Keratinocyte (primary cell): Measurements from ENCODE around the gene SLIRP.

Source experiments
- CTCF ChIP-seq, 3 experiments: IDR thresholded peaks in 1 of 3; conservative IDR thresholded peaks in 1 of 3; optimal IDR thresholded peaks in 1 of 3; 2 replicates in 2 of 3; 3 replicates in 1 of 3; pipeline versions ENCODE3 to v1.5.1; 2011; ENCODE audit warnings: low read length in 3 of 3, mild to moderate bottlenecking in 3 of 3, moderate library complexity in 2 of 3, control low read depth in 1 of 3, inconsistent platforms in 1 of 3; ENCODE audit not compliant: insufficient read depth in 2 of 3; ENCODE audit errors: extremely low read depth in 1 of 3
- EZH2 ChIP-seq: IDR thresholded peaks from one replicate; pipeline ENCODE4 v1.6.1; 2012; ENCODE audit warnings: inconsistent platforms, mild to moderate bottlenecking, low read length, moderate library complexity

- TF ChIP-seq CTCF (optimal IDR thresholded peaks at IDR 0.05 in 1 of 3, IDR thresholded peaks at IDR 0.05 in 1 of 3, conservative IDR thresholded peaks at IDR 0.05 in 1 of 3; ENCODE audit: extremely low read depth in 1 of 3, insufficient read depth in 2 of 3, low read length in 3 of 3): no peak
- no peak for TF ChIP-seq EZH2
Measured at GRCh38 chr14:77738559-77739250, 30.8 kb downstream of the SLIRP start.
